Dermis microvascular lymphatic vessel endothelial cell (primary cell): Measurements from ENCODE around the gene GRB10. TPM values are rescaled to one million over a fixed set of nuclear protein-coding genes. Genes with fewer than 3 reads are reported as not detected.
A peak's percentile ranks its signal among the peaks of the same experiment; 100 is the strongest.
"Not testable (repeated sequence)": the region's sequence is repeated elsewhere in the genome, so short reads cannot be mapped to it uniquely, and the experiment has no call there.

ENCODE experiments used
- DNase-seq, 2 donors: peaks; one replicate each; pipeline versions ENCODE4 v3.0.0 to v3.0.0-alpha.2; 2010; ENCODE audit warnings: low read depth in 2 of 2
- total RNA-seq: library from RNA; depleted of rRNA; stranded (reverse); fragments of >200 nt; gene quantifications from 2 replicates; pipeline ENCODE4 v1.2.1, GENCODE V29; 2014

Gene GRB10
- total RNA-seq, 1 donor from 2014 or later = 98.5 TPM

DNA sequence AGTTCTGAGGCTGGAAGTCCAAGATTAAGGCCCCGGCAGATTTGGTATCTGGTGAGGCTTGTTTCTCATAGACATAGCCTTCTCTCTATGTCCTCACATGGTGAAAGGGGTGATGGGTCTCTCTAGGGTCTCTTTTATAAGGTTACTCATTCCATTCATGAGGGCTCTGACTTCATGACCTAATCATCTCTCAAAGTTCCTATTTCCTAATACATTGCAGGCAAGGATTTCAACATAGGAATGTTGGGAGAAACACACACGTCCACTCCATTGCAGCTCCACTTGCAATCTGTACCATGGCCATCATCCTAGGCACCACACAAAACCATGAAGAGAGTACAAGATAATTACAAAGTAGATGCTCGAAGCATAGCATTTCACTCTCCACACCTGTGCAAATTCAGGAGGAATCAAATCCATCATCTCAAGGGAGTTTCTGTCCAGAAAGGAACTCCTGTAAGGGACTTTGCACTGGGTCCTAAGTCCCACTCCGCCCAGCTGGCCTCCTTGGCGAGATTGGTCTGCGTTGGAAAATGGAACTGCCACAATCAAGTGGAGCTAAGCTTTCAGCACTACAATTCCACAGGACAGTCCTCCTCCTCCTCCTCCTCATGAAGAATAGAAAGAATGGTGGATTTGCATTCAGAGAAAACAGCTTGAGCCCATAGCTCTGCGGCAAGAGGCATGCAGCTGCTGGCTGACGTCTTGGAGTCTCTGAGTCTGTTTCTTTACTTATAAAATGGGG is 226.3 kb downstream of the GRB10 start:
- no peak for DNase-seq

DNA sequence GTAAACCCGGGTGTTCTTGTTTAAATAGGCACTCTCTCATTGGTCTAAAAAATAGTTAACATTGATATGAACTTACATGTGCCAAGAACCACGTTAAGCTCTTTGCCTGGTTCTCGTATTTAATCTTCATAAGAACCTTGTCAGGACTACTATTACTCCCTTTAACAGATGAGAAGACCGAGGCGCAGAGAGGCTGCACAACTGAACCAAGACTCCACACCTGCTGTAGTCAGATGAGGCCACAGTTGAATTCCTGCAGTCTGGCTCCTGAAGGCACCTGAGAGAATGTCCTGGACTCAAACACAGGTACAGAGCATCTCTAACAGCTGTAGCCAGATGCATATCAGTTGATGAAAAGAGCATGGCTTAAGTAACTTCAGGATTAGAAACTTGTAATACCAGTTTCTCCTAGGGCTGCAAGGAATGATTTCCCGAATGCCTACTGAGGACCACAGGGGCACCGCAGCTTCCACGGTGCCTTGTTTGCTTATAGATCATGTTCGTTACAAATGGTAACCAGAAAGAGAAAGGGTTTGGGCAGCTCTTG is 227.0 kb downstream of the GRB10 start:
- no peak for DNase-seq

DNA sequence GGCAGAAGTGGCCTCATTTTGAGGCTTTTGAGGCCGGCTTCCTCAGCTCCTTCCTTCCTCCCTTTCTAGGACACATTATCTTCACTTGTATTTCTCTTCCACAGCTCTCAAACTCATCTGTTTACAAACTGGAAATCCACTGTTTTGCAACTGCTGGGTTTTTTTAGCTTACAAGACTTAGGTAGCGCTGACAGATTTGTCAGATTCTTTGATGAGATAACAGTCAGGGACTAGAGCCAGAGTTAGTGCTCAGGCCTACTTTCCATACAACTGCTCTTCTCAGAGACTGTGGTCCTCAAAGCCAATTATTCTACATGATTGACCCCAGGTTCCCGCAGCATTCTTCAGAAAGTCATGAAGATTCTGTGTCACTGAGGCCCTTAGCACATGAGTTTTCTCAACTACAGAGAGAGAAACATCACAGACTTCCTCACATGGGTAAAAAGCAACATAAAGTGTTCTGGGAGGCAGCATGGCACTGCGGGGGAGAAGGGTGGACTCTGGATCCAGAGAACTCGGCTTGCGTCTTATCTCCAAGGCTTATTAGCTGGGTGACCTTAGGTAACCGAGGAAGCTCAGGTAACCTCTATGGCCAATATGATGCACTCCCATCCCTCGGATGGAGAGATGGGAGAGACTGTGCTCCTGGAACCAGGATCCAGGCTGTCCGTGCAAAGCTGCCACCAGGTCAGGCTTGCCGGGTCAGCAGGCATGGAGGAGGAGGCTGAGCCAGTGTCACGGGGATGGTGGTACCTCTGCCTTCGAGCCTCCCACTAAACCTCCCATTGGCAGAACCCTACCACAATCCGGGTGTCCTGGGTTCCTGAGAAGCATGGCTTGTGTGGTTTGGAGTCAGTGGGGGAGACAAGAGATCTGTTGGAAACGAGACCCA is 228.0 kb downstream of the GRB10 start:
- no peak for DNase-seq

DNA sequence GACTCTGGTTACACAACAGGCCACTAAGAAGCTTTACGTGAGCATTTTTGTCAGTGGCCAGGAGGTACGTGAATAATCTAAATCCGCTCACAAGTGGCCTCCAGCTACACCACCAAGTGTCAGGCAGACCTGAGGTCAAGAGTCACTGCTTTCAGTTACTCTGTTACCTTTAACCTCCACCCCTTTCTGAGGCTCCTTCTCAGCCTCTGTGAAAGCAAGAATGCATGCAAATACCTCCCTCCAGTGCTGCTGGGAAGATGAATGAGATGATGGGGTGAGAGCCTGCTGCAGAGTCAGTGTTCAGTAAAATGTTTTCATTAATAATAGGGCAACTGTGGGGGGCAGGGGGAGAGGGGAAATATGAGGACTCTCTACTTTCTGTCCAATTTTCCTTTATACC is 228.7 kb downstream of the GRB10 start:
- DNase-seq = no peak

DNA sequence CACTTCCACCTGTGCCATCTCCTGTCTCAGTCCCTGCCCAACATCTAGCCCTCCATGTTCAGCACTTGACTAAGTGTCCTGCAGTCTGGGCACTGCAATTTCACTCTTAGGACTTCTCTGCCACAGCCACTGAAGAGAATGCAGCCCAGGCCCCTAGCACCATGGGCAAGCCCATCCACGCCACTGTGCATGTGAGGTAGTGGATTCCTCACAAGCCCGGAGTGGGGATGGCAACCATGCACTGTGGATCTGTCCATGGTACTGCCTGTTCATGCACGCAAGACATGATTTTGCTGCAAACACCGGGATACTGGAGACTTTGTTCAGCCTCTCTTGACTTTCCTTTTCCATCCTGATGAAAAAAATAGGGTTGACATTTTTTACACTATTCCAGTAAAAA is 229.8 kb downstream of the GRB10 start:
- DNase-seq = peak; percentile 26 to 50

DNA sequence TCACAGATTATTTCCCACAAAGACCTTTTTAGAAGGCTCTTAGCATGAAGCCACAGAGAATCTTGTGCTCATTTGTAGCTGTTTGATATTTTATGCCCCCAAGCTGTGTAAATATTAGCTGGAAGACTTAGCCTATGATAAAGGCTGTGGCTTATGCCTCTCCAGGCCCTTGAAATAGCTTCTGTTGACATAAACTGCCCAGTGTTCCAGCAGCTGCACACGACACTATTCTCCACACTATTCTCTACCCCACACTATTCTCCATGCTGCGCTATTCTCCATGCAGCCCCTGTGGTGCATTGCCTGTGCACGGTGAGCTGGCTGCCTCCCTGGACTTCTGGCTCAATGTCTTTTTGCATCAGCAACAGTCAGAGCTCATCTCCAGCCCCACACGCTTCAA is 230.6 kb downstream of the GRB10 start:
- DNase-seq = no peak

DNA sequence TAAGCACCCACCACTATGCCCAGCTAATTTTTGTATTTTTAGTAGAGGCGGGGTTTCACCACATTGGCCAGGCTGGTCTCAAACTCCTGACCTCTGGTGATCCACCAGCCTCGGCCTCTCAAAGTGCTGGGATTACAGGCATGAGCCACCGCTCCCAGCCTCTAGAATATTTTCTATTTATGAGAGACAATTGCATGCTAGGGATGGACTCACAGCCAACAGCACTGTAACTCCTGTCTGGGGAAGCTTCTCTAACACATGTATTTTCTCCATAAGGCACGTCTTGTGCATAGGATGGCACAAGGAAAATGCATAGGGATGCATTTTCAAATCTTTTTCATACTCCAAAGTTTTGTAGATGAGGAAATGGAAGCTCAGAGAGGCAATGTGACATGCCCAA is 237.1 kb downstream of the GRB10 start:
- not testable (repeated sequence) for DNase-seq

DNA sequence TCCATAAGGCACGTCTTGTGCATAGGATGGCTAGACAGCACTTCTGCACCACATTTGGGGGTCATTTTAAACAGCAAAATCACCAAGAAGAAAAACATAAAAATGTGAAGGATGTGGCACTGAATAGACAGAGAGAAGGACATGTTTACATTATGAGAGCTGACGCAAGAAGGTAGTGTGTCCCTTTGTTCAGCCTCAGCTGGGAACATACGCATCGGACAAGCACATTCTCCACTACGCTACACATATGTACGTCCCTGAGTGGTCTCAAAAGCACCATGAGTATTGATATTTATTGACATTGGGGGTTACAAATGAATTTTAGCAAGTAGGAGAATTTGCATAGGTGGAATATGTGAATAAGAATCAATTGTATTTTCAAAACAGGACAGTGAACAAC is 237.7 kb downstream of the GRB10 start:
- DNase-seq = no peak

DNA sequence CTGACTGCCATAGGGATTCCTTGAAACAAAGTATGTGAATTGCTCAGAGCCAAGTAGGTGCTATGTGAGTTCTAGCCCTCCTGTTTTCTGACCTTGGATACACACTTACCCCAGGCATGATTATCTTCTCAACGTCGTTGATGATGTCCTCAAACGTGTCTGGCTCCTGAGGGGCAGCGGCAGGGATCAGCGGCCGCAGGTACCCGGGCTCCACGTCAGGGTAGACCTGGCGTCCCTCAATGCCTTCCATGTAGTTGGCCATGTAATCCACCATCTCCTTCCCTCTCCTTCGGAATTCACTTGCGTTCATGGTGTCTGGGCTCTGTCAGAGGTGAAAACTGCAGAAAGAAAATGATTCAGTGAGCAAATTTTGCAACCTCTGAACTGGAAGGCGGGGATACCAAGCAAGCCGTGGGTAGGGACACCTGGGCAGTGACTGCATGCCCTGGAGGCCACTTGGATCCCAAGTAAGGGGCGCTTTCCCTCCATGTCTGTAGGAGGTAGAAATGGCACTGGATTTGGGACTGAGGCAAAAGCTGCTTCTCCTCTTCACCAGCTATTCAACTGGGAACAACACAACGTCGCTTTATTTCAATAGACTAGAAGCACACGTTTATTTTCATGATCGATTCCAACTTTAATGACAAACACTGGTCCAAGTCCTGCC is 238.8 kb downstream of the GRB10 start:
- DNase-seq = no peak

DNA sequence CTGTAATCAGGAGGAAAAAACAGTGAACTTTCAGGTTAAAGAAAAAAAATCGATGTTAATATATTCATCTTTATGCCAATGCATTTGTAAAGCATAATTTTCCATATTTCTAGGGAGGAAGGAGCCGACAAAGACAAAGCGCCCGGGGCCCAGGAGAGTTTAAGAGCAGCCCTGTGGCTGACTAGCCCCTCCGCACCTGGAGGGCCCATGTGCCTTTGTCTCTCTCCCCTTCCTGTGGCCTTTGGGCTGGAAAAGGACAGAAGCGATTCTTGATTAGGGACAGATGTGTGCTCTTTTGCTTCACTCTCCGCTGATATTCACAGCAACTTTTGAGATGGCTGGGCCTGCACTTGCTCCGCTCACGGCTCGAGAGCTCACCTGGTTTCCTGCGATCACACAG is 240.6 kb downstream of the GRB10 start:
- no peak for DNase-seq

DNA sequence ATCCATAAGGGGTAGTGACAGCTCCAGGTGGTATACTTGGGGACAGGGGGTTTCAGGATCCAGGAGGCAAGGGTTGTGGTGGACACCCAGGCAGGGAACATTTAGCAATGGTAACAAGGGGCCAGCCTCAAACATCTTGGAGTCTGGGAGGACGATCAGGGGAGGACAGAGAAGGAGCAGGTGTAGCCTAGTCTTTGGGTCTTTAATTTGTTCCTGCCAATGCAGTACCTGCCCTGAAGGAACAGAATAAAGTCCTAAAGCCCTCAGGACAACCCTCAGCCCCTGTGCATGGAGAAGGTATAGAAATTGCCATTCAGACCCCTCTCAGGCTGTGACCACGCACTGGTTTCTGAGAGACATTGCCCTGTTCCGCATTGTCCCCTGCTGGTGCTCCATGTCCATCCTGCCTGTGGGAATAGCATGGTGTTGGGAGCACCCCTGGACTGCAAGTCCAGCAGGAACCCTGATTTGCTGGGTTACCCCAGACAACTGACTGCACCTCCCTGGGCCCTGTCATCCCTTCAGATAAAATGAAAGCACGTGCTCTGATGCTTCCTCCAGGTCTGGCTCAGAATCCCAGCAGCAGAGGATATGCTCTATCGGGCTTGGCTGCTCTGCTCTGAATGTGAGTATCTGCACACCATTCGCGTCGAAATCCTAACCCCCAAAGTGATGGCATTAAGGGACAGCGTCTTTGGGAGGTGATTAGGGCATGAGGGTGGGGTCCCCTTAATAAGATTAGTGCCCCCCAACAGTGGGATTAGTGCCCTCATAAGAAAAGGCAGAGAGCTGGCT is 241.7 kb downstream of the GRB10 start:
- DNase-seq = no peak

Other genes with a start within 250 kb of the GRB10 start
- gene DDC, start 217.5 kb downstream of the GRB10 start, total RNA-seq = not detected in 2 replicates